HFF-Myc (cell line): Measurements from ENCODE around the gene HM13.
"Not testable (repeated sequence)": the region's sequence is repeated elsewhere in the genome, so short reads cannot be mapped to it uniquely, and the experiment has no call there.

Source experiments
- DNase-seq: peaks from one replicate; pipeline ENCODE4 v3.0.0-alpha.2; 2011; ENCODE audit warnings: low read depth; ENCODE audit errors: extremely low read depth
- H3K4me3 ChIP-seq: replicated peaks from 2 replicates; pipeline ENCODE4 v1.5.1; 2011; ENCODE audit warnings: low read depth, mild to moderate bottlenecking, control low read depth, low read length
- TF ChIP-seq, protein P1 (sequence below): IDR thresholded peaks from 2 replicates; pipeline ENCODE4 v1.5.1; 2012; ENCODE audit warnings: mild to moderate bottlenecking, low read depth, low read length, control low read depth; ENCODE audit errors: missing control alignments

The HM13 gene

DNA sequence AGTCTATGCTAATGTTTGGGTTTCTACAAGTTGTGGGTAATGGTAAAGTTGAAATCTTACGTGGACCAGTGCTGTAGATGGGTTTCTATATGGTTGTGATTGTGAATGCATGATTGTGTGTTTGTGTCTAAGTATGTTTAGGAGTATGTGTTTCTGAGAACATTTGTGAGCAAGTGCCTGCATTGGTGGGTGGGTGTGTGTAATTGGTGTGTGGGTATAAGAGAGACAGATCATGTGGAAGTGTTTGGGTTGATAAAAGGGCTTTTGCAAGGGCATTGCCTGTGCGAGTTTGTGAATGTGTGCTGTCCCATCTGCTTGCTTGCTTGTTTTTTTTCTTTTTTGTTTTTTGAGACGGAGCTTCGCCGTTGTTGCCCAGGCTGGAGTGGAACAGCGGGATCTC is 65.0 kb downstream of the HM13 start:
- TF ChIP-seq, protein P1, sequence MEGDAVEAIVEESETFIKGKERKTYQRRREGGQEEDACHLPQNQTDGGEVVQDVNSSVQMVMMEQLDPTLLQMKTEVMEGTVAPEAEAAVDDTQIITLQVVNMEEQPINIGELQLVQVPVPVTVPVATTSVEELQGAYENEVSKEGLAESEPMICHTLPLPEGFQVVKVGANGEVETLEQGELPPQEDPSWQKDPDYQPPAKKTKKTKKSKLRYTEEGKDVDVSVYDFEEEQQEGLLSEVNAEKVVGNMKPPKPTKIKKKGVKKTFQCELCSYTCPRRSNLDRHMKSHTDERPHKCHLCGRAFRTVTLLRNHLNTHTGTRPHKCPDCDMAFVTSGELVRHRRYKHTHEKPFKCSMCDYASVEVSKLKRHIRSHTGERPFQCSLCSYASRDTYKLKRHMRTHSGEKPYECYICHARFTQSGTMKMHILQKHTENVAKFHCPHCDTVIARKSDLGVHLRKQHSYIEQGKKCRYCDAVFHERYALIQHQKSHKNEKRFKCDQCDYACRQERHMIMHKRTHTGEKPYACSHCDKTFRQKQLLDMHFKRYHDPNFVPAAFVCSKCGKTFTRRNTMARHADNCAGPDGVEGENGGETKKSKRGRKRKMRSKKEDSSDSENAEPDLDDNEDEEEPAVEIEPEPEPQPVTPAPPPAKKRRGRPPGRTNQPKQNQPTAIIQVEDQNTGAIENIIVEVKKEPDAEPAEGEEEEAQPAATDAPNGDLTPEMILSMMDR, result no peak
- H3K4me3 ChIP-seq, result no peak overlapping the region
- no peak for DNase-seq

DNA sequence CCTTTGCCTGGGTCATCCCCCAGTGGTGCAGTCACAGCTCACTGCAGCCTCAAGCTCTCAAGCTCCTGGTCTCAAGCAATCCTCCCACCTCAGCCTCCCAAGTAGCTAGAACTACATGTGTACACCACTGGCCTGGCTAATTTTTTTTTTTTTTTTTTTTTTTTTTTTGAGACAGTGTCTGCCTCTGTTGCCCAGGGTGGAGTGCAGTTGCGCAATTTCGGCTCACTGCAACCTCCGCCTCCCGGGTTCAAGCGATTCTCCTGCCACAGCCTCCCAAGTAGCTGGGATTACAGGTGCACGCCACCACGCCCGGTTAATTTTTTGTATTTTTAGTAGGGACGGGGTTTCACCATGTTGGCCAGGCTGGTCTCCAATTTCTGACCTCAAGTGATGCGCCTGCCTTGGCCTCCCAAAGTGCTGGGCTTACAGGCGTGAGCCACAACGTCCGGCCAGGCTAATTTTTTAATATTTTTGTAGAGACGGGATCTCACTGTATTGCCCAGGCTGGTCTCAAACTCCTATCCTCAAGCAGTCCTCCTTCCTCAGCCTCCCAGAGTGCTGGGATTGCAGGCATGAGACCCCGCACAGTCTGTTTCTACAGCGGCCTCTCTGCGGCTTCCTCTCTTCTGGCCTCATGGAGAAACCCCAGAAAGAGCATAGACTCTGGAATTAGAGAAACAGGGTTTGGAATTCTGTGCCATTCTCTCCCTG is 65.9 kb downstream of the HM13 start:
- H3K4me3 ChIP-seq, DNase-seq: not testable (repeated sequence)

DNA sequence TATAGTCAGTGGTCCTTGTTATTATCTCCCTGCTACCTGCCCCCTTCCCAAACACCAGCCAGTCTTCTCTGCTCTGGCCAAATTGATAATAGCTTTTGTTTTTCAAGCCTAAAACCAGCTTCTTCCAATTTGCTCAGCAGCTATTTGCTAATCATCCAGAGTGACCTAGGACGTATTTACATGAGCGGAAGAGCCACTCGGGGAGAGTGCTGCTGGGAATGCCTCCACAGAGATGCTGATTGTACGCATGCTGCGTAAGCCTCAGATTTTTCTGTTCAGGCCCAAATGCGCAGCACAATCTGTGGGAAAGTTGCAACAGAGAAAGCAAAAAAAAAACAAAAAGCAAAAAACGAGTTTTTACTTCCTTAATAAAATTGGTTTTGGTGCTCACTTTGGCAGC is 66.5 kb downstream of the HM13 start:
- DNase-seq, result no peak
- TF ChIP-seq, protein P1, result no peak
- H3K4me3 ChIP-seq, result no peak overlapping the region

DNA sequence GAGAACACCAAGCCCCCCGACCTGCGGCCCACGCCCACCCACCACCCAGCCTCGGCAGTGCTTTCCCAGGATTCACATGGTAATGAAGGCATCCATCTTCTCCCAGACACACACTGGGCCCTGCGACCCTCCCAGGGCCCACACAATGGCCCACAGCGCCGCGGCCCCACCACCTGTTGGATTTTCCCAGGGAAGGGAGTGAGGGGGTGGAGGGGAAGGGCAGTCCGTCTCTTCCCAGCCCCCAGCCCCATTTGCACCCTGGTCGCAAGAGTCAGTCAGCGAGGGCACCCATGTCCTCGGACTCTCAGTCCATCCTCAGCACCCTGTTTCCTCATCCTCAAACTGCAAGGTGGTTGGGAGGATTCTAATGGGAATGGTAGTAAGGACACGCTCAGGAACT is 67.1 kb downstream of the HM13 start:
- no peak overlapping the region for H3K4me3 ChIP-seq
- TF ChIP-seq, protein P1, result no peak
- no peak for DNase-seq

DNA sequence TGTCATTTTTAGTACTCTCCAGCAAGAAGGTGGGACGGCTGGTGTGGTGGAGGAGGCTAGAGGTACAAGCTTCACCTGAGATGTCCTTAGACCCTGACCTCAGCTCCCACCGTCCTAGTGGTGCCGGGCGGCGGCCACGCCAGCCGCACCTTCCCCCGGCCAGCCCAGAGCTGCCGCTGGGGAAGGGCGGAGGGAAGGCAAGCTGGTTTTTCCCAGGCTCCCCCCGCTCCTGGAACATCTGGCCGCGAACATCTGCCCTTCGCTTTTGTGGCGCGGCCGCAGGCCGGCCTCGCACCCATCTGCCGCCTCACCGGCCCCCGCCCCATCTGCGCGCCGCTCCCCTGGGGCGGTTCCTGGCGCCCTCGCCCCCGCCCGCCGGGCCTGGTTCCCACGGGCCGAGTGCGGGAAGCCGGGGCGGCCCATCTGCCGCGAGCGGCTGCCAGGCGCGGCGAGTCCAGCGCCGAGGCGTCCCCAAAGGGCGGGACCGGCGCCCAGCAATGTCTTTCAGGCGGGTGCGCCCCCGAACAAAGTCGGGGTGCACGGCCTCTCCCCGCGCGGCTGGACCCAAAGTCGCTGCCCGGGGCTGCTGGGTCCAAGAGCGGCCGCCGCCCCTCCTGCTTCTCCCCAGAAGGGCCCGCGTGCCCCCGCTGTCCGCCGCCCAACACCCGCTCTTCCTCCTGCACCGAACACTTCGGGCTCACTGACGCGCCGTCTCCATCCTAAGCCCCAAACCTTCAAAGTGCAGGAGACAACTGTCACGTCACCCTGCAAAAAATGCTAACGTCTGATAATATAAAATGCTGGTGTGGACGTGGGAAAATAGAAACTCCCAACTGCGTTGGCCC is 73.5 kb downstream of the HM13 start:
- peak overlapping the region; percentile 28 for H3K4me3 ChIP-seq
- TF ChIP-seq, protein P1, result no peak

DNA sequence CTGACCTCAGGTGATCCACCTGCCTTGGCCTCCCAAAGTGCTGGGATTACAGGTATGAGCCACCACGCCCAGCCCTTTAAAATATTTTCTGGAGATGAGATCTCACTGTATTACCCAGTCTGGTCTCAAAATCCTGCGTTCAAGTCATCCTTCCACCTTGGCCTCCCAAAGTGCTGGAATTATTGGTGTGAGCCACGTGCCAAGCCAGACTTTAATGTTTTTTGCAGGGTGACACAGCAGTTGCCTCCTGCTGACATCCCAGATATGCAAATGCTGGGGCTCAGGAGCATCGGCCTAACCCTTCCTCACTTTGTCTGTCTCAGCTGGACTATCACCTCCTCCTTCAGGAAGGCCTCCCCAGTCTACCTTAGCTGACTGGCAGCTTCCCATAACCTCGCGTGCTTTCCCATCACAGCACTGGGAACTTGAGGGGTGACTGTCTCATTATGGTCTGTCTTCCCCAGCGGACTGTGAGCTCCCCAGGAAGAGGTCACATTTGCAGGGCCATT is 76.5 kb downstream of the HM13 start:
- DNase-seq, result no peak
- no peak overlapping the region for H3K4me3 ChIP-seq
- TF ChIP-seq, protein P1, result no peak

More for the DNA sequence above, 73.5 kb downstream of the HM13 start:
- no peak for DNase-seq
